Activated CD4-positive, CD25-positive, alpha-beta regulatory T cell treated with anti-CD3 and anti-CD28 coated beads, Interleukin-2, amount 50 U/mL, for 16 hours (primary cell): Measurements from ENCODE around the gene PTPRJ.

ENCODE experiments used
- DNase-seq: peaks from one replicate; pipeline ENCODE4 v3.0.0-alpha.2; 2020; ENCODE audit warnings: low read depth, low spot score

The PTPRJ gene

DNA sequence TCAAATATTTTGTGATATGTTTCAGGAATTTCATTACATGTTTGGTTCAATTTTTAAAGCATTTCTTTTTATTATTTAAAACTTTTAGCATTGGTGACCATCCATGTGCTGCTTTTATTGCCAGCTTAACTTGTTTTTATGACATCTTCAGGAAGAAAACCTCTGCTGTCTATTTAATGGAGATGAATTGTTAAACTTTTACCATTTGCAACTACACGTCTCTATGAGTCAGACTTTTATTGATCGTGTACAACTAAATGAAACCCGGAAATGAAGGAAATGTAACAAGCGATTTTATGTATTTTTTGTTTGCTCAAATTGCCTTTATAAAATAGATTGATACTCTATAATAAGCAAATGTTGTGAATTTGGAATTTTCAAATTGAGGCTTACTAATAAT, 113.0 kb downstream of the PTPRJ start:
- DNase-seq = no peak

DNA sequence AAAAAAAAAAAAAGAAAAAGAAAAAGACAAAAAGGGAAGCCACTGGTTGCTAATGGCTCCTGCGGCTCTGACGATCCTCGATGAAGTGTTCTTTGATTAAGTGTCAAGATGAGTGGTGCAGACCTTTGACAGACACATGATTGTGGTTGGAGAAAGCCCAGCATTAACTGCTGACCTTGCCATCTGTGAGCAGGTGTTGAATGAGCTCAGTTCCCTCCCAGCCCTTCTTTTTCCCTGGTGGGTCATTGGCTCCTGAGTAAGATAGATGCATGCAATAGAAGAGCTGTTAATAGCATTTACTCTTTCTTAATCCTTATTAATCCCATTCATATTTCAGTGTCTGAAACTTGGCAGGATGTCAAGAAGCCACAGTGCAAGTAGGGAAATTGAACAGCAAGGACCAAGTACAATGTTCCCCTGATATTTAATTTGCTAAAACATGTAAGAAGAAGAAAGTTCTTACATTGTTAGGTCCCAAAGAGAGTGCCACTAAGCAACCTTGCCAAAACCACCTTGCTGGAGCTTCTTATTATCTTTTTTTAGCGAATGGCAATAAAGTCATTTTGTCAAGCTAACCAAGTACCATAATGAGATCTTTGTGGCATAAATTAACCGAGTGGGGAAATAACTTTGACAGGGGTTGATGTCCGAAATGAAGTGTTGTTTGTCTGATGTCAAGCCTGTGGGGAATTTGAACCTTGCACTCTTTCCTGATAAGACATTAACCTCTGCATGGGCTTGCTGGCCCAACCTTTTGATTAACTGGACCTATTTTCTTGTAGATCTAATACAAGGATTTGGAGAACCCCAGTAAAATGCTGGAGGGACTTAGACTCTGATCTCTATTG, 113.7 kb downstream of the PTPRJ start:
- no peak for DNase-seq

DNA sequence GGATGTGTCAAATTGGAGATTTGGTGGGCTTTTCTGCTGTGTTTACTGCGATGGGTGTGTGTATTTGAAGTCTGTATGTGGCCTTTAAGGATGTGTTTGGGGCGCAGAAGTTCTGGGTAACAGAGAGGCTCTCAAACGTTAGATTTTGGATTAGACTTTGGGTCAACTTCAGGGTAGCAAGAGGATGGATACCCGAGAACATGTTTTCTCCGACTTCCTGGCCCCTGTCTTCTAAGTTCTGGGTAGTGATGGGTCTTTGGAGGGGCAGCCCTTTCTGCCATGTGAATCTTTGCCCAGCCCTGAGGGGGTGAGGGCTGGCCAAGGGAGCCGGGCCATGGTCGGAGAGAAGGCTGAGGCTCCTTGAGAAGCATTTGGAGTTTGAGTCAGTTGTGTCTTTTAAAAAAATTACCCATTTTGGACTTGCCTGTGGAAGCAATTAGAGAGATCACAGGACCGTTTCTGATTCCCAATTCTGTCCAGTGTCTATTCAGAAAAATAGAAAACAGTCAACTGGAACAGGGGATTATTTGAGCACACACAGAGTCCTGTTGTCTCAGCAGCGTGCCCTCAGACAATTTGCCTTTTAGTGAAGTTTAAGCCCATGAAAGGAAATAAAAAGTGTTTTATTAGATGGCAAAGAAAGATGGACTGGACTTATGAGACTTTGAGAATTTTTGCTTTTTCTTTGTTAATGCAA, 114.4 kb downstream of the PTPRJ start:
- no peak for DNase-seq

DNA sequence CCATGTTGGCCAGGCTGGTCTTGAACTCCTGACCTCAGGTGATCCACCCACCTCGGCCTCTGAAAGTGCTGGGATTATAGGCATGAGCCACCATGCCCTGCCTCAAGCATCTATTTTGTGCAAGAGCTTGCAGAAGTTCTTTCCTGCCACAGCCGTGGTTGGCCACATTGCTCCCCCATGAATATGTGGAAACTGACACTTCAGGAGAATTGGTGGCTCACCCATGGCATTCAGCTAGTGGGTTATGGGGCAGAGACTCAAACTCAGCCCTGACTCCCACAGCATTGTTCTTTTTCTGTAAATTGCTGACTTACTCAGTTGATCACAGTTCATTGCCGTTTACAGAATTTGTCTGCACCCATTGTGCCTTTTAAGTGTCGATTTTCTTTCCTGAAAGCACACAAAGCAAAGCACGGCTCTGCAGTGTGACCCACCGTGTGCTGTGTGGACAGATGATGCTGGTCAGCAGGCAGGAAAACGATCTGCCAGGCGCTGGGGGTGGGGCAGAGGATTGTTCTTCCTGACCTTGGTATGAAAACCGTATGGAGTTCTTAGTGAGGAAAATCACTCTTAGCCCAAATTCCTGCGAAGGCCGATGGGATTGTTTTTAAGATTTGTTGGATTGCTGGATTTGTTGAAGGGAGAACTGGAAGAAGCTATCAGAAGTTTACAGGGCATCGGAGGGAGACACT, 115.6 kb downstream of the PTPRJ start:
- no peak for DNase-seq

DNA sequence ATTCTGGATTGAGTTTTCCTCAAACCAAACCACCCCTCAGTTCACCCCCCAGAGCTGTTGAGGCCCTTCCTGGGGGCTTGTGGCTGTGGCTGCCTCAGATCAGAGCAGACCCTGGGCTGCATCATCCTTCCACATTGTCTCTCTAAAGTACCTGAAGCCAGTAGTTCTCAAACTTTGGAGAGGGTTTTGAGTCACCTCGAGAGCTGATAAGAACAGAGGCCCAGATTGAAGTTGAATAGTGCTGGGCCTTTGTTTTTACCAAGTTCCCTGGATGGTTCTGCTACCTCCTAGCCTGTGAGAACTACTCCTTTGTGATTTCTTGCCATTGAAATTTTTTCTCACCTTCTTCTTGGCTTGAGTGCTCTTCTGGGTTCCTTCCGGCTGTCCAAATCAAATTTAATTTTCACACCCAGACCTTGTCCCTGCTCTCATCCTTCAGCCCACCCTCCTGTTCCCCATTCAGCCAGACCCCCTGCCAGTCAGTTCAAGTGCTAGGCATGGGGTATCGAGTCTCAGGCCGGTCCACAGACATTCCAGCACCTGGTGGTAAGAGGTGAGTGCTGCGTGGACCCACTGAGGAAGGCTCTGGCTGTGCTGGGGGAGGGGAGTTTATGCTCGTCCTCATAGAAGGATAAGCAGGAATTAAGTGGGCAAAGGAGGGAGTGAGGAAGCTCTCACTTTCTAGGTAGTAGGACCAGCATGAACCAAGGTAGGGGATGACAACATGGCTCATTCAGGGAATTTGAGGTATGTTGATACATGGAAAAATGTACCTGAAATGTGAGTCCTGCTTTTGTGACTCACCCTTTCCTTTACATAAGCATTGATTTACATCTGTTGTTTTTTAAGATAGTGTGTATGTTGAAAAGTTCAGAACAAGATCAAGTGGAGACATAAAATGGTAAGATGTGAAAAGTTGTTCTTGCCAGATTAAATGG, 116.5 kb downstream of the PTPRJ start:
- no peak for DNase-seq

DNA sequence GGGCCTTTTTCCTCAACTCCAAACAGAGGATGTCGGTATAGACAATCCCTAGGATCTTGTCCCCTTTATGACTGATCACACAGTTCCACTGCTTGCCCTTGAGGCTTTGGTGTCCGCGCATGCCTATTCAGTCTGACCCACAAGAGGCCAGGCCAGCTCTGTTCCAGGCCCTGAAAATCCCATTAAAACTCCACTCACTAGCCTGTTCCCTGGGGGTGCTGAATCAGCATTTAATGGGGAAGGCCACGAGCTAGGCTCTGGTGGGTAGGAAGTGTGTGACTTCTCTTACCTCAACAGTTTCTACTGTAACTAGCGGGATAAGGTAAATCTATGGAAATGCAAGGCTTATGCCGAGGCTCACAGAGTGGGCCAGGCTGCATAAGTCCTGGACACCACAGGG, 117.7 kb downstream of the PTPRJ start:
- DNase-seq = no peak

DNA sequence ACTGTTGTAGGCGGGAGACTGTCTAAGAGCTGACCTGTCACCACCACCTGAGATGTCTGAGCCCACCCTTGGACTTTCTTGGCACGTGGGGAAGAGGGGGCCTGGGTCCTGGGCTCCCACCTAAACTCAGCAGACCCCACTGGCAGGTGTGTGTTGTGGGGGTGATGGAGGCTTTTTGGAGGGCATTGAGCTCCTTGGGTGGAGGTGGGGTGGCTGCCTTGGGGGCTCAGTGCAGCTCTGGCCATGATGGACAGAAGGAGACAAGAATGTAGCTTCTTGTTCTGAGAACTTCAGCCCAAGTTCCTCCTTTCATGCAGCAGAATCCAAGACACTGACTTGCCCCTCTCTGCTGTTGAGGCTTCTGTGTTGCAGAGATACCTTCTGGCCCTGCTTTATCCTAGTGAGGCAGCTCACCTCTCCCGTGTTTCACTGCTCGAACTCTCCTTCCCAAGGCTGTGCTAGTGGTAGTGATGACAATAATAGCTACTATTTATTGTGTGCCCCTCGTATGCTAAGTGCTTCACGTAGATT, 119.6 kb downstream of the PTPRJ start:
- no peak for DNase-seq

DNA sequence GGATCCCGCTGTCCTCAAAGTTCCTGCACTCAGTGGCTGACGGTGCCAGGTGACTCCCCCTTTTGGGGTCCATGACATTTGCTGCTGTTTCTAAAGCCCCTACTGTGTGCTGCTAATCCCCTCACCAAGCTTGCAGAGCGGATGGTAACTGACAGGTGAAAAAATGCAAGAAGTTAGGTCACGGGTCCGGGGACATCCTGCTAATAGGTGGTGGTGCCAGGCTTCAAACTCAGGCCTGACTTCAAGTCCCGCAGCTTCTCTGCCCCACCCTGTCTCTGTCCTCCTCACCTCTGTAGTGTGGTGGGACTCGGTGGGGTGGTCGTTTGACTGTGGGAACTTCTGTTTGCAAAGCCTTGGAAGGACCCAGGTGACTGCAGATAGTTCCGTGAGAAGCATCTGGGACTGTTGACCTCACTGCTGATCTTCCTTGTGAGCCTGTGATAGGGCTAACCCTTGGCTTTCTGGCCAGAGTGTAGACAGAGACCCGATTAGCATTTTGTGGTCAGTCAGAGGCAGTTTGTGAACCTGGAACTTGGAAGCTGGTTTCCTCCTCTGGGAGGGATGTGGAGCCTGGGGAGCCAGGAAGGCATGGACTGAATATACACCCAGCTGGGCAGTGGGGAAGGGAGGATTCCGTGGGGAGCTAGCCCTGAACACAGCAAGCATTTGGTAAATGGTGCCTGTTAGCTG, 120.8 kb downstream of the PTPRJ start:
- DNase-seq = no peak

DNA sequence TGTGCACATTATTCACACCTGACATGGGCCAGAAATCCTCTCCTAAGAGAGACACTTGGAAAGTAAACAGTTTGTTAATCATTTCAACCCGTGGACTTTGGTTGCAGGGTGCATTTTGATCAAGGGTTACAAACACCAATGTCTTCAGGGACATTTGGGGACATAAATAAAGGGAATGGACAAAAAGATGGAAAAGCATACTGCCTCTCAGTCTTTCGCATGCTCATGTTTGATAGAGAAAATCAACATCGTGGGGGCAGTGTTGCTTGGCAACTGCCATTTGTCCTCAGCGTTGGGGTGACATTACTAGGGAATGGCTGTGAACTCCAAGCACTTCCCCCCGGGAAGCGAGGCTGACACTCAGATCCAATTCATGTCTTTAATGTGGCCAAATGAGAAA, 121.6 kb downstream of the PTPRJ start:
- DNase-seq = no peak

DNA sequence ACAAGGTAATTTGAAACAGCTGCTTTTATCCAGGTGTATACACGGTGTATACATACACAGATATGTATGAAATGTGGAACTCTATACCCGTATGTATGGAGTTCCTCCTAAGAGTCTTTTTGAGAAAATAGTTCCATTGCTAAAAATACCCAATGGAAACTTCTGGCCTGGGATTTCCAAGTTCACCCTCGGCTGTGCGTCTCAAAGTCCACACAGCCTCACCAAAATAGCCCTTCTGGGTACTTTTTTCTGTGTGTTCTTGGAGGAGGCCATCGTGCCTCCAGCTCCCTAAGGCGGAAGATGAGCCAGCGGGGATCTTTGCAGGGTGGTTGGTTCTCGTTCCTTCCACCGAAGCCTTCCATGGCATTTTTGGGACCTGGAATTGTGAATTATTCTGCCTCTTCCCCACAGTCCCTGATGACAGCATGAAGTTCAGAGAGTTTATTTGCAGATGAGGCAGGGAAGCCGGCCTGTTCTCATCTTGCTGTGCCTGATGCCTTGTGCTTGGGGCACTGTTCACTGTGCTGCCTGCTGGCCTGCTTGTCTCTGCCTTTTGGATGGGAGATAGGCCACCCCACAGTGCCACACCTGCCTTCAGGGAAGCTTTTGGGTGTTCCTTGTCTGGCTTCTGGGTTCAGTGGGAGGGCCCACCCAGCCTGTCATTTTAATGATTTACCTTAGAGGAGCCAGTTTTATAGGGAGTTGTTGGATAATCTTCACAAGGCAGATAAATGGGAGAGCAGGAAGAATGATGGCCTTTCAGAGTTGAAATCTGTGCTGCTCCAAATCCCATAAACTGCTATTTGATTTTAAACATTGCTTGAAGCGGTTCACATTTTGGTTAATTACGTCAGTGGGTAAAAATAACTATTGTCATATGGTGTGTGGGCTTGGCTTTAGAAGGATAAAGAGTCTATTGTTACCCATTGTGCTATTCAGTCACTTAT, 123.5 kb downstream of the PTPRJ start:
- DNase-seq = no peak

DNA sequence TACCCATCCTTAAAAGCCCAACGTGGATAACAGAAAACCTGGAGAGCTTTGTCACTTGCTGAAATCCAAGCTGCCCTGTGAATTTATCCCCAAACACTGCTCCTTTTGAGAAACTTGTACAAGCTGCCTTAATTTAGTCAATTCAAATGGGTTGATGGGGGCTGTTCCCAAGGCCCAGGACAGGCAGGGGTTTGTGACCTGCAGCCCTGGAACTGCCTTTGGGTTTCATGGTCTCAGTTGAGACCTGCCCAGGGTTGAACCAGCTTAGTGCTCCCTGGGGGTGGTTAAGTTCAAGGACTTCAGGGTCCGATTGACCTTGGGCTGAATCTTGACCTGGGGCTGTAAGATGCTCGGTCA, 124.2 kb downstream of the PTPRJ start:
- DNase-seq = no peak

DNA sequence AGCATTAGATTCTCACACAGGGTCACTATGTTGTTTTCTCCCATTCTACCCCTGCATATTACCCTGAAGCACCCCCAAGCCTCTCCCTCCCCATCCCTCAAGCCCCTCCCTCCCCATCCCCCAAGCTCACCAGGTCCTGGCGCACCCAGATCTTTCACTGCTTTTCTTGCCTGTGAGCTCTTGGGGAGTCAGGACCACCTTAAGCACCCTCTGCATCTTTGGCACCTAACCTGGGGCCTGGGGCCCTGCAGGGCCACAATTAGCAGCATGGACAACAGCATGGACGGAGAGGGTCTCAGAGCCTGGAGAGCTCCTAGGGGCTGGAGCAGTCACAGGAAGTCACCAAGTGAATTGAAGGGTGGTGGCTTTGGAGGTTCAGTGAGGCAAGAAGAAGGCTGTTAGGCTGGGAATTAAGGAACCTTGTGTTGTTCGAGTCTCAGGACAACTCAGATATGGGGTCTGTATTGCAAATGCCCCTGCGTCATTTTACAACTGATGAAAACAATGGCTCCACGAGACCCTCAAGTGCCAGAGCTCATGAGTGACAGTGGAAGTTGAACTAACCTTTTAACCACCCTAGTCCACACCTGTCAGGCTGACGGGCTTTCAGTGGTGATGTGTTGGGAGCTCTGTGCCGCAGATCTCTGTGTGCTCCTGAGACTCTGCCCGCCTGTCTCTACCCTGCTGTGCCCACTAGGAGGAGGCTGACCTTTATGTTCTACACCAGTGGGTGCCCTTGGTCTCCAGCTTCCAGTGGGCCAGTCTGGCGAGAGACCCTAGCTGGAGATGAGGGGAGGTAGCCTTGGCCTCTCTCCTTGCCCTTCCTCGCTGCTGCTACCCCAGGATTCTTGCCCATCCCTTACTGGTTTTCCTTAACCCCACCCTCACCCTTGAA, 125.0 kb downstream of the PTPRJ start:
- DNase-seq = no peak

DNA sequence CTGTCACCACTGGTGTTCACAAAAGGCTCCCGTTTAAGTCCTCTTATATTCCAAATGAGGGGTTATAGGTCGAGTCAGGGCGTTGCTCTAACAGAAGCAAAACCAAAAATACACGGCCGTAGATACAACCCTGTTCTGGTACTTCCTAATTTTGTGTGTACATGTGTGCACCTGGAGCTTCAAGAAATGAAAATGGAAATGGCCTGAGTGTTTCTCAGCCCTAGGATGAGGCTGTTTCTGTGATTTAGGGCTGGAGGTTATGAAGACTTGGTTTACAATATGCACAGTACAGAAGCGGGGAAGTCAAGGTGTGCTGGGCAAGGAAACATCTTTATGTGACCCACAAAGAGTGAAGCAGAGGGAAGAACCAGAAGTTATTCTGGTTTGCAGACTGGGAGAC, 125.8 kb downstream of the PTPRJ start:
- no peak for DNase-seq

DNA sequence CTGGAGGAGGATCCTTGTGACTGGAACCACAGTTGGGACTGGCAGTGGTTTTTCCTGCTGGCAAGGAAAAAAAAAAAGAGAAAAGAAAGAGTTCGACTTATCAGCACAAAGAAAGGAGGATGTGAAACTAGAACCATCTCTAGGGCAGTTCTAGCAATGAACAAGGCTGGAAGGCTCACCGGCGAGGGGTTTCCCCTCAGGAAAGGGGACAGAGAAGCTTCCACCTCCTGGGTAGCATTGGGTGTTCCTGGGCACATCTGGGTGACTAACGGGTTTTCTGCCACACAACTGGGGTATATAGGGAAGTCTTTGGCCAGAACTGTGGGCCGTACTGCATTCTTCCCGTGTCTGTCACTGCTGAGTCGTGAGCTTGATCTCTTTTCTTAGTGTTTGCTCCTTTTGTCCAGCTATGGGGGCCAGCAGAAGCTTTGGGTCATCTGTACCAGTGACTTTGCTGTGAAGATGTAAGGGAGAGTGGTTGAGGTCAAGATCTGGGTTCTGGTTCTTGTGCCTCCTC, 126.9 kb downstream of the PTPRJ start:
- DNase-seq = no peak

DNA sequence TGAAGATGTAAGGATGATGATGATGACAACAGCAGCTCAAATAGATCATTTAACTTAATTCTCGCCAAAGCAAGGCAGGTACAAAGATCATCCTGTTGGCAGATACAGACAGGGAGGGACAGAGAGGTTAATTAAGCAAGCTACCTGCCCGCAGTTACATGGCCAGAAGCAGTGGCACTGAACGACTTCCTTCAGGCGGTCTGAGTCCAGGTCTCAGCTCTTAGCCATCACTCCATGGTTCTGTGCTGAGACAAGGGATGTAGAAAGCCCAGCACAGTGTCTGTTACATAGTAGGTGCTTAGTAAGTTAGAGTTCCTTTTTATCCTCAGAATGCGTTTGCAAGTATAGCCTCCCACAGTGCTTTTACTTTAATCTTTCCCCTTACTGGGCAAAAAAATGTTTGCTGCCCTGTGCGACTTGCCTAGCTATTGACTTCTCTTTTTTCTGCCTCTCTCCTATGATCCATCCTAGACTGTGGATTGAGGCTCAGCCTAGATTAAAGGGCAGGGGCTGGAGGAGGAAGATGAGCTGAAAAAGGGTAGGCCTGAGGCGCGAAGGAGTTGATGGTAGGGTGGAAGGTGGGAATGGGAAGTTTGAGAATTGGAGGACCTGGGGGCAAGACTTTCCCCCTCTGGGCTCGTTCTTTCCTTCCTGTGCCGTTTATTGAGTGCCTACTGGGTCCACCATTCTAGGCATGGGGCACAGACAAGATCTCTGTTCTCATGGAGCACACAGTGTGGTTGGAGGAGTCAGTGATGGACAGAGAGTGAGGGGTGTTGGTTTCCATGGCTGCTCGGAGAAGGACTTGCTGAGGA, 128.1 kb downstream of the PTPRJ start:
- no peak for DNase-seq

DNA sequence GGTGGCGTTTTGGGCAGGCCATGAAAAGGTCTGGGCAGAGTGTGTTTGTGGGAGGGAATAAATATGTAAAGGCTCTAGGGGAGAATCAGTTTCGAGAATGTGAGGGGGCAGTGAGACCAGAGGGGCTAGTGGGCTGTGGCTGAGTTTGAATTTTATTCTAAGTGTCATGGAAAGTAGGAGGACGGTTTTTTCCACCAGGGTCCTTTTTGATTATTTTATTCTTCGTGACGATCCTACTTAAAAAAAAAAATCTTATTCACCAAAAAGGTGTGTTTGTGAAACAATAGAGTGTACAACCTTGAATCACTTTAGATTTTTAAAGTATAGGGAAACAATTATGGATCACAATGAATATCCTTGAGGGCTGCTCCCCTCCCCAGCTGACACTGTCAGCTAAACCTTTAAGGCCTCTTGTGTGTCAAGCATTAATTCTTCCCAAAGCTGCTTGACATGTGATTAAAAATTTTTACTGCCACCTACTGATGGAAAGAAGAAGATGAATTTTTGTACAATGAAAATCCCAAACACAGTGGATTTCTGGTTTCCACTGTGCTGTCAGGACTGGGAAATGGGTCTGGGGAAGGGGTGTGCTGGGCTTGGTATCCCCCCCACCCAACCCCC, 128.8 kb downstream of the PTPRJ start:
- DNase-seq = no peak

DNA sequence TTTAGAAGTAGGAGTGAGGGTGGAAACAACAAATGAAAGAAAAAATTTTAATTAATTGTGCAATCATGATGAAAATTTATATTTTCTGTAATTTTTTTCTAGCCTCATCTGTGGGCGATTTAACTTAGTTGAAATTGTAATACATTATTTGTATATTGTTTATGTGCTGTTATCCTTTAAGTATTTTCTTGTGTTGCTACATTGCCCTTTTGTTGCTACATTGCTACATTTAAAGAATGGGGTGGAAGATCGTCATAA, 130.1 kb downstream of the PTPRJ start:
- no peak for DNase-seq
